GM12865 (cell line): ENCODE results near the gene POU5F2.

Experiments
- DNase-seq: peaks from one replicate; pipeline ENCODE4 v3.0.0; 2010; ENCODE audit warnings: low read depth
- H3K4me3 ChIP-seq: 2 replicates; pipeline ENCODE4 v1.5.1; 2011; ENCODE audit warnings: mild to moderate bottlenecking, low read depth, low read length, control low read depth
- TF ChIP-seq, protein P1 (sequence below): IDR thresholded peaks from 2 replicates; pipeline ENCODE4 v1.5.1; 2011; ENCODE audit warnings: low read length, control low read depth, low read depth, inconsistent platforms; ENCODE audit not compliant: insufficient read depth; ENCODE audit errors: missing control alignments

The POU5F2 gene

DNA sequence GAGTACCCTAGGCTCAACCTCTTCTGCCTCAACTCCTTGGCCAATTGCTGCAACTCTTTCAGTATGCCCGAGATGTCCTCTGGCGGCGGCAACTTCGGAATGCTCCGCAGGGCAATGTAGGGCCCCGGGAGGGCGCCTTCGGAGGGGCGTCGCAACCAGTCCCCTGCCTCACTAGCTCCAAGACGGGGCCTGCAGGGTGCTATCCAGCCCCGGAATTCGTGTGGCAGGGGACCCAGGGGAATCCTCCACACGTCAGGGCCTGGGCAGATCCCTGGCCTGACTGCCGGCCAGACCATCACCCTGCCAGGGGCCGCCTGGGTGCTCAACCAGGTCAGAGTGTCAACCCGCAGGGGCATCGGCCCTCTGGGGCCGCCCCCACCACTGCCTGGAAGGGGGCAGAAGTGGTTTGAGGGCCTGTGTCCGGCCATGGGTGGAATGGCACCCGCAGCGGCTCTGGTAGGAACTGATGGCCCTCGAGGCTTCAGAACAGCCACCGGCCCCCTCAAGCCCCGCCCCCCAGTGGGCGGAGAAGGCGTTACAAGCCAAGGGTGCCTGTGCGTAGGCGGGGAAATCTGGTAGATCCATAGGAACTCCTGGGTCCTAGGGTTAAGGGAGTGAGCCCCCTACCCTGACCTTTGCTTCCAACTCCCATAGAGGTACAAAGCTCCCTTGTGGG lies at the start of gene POU5F2:
Gene POU5F2, minus strand, starts transcription at position 465 of the 676 bp plus-strand sequence. Its CDS starts 37 bp downstream, at position 428.
- TF ChIP-seq, protein P1, sequence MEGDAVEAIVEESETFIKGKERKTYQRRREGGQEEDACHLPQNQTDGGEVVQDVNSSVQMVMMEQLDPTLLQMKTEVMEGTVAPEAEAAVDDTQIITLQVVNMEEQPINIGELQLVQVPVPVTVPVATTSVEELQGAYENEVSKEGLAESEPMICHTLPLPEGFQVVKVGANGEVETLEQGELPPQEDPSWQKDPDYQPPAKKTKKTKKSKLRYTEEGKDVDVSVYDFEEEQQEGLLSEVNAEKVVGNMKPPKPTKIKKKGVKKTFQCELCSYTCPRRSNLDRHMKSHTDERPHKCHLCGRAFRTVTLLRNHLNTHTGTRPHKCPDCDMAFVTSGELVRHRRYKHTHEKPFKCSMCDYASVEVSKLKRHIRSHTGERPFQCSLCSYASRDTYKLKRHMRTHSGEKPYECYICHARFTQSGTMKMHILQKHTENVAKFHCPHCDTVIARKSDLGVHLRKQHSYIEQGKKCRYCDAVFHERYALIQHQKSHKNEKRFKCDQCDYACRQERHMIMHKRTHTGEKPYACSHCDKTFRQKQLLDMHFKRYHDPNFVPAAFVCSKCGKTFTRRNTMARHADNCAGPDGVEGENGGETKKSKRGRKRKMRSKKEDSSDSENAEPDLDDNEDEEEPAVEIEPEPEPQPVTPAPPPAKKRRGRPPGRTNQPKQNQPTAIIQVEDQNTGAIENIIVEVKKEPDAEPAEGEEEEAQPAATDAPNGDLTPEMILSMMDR: no peak
- no peak for DNase-seq
- H3K4me3 ChIP-seq: no peak within 1 kb of the TSS

GRCh38 chr5:93790401-93790800 lies 49.0 kb upstream of the POU5F2 start:
- no peak overlapping the region for H3K4me3 ChIP-seq
- no peak for DNase-seq
- TF ChIP-seq, protein P1: no peak

DNA sequence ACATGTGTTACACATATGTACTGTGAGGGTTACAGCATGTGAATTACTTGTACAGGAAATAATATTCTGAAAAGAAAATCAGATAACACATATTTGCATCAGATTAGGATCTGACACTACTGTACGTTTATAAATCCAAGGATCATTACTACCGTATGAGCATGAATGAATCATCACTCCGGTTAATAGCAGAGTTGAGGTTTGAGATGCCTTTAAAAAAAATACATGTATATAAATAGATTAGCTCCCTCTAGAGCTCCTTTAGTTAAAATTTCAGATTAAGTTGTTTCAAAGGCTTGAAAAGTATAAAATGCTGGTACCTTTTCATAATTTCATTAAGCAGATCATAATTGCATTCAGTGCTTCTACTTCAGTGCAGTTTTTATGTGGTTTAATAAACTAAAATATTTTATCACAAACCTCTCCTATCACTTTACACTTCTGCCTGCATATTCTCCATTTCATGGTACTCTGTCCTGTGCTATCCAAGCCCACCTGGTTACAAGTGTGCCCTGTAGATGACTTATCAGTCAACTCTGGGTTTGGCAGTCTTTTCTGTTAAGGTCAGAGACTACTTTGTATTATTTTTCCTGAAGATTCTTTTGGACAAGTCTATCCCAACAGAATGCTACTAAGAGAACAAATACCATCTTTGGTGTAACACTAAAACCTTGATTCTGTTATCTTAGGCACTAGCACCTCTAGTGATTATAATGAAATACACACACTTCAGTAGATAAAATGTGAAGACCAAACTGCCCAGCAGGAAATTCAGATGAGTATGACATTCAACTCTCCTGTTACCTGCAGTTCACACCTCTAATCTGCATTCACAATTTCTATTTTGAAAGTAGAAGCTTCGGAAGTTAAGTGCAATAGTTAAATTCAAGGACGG lies 48.0 kb upstream of the POU5F2 start:
- no peak overlapping the region for H3K4me3 ChIP-seq
- no peak for DNase-seq
- TF ChIP-seq, protein P1: no peak

GRCh38 chr5:93787598-93787997 lies 46.2 kb upstream of the POU5F2 start:
- no peak overlapping the region for H3K4me3 ChIP-seq
- DNase-seq: no peak
- TF ChIP-seq, protein P1: no peak

DNA sequence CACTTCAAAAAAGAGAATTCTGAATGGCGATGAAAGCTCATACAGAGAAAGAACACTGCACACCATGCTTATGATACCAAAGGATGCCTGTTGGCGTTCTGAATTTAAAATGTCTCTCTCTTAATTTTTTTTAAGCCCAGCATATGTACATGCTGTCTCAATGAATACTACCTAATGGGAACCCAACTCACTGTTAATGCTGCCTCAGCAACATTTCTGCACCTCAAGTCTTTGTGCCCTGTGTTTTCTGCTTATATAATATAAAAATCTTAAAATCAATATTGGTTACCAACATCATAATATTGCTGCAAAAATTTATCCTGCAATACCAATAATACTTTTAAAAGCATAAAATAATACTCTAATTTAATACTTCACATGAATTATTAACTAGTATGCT lies 44.1 kb upstream of the POU5F2 start:
- TF ChIP-seq, protein P1: no peak
- H3K4me3 ChIP-seq: no peak overlapping the region
- DNase-seq: no peak

DNA sequence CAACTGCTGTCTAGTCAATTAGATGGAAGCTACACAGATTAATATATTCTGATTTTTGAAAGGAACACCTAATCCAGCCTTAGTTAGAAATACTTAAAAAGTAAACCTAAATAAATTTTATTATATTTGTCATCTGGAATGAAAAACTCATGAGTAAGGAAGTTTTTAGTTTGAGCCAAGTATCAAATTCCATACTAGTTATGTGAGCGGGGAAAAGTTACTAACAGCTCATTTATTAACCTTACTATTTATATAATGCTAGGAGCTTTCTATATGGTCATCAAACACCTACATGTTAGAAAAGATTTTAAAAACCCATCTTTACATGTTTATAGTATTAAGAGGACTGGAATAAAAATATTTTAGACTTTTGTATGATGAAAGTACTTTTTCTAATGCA lies 41.6 kb upstream of the POU5F2 start:
- no peak for DNase-seq
- no peak overlapping the region for H3K4me3 ChIP-seq
- TF ChIP-seq, protein P1: no peak
